HuH-7.5 (cell line): ENCODE data around the gene CEBPA.

Source experiments
- DNase-seq: peaks from one replicate; pipeline ENCODE4 v3.0.0; 2011; ENCODE audit warnings: low spot score

Gene CEBPA

DNA sequence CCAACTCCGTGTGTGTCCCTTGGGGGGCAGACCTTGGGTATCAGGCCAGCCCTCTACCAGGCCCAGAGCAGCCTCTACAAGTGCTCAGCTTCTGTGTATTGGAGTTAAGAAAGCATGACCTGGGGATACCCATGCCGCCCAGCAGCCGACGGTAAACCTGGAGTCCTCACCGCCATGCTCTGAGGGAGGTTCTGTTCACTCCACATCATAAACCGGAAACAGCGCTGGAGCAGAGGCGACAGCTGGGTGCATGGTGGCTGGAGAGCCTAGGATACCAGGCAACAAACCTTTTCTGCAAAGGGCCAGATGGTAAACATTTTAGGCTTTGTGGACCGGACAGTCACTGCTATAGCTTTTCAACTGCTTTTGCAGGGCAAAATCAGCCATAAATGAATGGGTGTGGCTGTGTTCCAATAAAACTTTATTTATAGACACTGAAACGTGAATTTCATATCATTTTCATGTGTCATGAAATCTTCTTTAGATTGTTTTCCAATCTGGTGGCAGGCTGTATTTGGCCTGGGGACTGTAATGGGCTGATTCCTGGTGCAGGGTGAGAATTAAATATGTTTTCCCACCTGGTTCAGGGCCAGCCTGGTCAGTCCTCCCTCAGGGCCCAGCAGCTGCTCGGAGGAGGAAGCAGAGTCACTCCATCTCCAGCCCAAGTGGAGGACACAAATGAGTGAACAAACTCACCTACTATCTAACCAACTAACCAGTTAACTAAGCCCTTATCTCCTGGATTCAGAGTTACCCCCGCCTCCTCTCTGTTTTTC, 30.9 kb downstream of the CEBPA start:
- DNase-seq, result no peak

GRCh38 chr19:33270769-33271168, 31.6 kb downstream of the CEBPA start:
- DNase-seq, result no peak

- no peak for DNase-seq
These were observed 33.3 kb downstream of the CEBPA start for GRCh38 chr19:33269016-33269415.

- no peak for DNase-seq
These were observed 34.0 kb downstream of the CEBPA start for GRCh38 chr19:33268162-33268991.

DNA sequence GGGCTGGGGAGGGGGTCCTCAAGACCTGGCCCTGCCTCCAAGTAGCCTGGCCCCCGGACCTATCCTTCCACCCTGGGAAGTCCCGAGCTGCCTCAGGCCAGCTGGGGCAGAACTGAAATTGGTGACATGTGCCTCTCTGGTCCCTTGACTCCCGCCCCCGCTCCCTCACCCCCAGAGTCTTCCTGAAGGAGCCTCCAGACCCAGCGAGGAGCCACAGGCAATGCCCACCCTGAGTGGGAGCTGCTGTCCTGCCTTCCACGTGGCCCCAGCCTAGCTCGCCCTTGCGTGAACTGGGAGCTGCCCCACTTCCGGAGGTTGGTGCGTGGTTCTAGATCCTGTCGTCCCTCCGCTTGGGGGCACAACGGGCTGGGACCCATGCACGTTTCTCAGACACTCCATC, 34.6 kb downstream of the CEBPA start:
- DNase-seq, result no peak

- DNase-seq, result no peak
These were observed 35.3 kb downstream of the CEBPA start for GRCh38 chr19:33266974-33267484.

GRCh38 chr19:33264881-33265445, 37.4 kb downstream of the CEBPA start:
- no peak for DNase-seq

DNA sequence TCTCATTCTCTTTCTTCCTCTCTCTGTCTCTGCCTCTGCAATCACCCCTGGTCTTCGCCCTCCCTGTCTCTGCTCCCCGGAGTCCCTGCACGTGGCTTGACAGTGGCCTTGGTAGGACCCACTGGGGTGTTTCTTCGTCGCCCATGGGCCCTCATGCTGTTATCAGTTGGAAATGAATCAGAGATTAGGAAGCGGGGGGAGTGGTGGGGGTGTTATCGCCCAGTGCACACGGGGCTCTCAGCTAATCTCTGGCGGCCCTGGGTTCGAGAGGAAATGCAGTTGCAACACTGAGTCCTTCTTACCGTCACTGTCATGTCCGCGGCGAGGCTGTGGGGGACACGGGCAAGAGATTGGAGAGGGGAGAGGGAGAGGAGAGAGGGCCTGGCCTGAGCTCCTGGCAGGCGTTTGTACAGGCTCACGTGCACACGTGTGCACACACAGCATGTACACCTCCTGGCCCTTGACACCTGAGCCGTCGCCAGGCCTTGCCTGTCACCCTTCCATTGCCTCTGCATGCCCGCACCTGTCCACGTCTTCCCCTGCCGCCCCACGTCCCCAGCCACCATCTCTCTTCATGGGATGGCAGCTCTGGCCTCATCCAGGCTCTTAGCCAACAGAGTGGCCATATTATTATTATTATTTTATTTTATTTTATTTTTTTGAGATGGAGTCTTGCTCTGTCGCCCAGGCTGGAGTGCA, 38.9 kb downstream of the CEBPA start:
- no peak for DNase-seq

DNA sequence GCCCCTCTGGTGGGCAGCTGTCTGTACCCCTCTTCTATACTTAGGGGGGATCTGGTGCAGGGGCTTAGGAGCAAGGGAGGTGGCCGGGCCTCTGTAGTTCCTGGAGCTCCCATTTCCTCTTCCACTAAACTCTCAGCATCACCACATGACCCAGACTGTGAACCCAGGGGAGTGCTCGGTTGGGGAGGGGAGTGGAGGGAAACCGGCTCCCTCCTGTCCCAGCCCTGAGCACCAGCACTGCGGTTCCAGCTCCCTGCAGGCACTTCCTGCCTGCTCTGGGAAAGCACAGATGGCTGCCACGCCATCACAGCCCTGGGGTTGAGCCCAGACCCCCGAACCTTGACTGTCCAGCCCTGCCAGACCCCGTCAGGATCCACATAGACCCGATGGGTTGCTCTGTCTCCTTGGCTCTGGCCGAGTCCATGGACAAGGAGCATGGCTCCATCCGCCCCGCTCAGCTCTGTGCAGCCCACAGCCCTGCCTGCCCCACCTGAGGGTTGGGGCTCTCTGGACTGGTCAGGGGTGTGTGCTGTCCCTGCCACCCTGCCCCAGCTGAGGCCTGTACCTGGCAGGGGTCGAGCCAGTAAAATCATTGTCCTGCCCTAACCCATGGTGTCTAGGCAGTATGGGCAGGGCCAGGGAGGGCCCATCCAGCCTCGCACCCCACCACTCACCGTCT, 40.7 kb downstream of the CEBPA start:
- DNase-seq, result no peak

GRCh38 chr19:33260628-33261418, 41.5 kb downstream of the CEBPA start:
- DNase-seq, result no peak

DNA sequence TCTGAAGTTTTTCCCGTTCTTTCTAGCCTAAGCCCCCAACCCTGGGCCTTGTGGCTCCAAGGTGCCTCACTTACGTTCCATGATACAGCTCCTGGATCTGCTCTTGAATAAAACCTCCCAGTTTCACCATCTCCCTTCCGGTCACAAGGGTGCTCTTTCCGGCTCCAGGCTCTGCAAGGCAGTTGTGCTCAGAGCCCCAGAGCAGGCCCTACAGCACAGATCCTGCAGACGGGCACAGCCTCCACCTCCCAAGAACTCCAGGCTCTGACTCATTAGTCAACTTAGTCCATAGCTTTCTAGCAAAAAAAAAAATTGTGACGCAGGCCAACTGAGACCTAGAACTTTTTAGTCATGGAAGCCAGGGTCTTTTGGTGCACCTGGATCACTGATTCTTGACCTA, 42.8 kb downstream of the CEBPA start:
- DNase-seq, result no peak

- no peak for DNase-seq
These were observed 44.5 kb downstream of the CEBPA start for GRCh38 chr19:33257828-33258227.

- no peak for DNase-seq
These were observed 46.1 kb downstream of the CEBPA start for GRCh38 chr19:33256261-33256660.

GRCh38 chr19:33255781-33256180, 46.6 kb downstream of the CEBPA start:
- DNase-seq, result no peak

DNA sequence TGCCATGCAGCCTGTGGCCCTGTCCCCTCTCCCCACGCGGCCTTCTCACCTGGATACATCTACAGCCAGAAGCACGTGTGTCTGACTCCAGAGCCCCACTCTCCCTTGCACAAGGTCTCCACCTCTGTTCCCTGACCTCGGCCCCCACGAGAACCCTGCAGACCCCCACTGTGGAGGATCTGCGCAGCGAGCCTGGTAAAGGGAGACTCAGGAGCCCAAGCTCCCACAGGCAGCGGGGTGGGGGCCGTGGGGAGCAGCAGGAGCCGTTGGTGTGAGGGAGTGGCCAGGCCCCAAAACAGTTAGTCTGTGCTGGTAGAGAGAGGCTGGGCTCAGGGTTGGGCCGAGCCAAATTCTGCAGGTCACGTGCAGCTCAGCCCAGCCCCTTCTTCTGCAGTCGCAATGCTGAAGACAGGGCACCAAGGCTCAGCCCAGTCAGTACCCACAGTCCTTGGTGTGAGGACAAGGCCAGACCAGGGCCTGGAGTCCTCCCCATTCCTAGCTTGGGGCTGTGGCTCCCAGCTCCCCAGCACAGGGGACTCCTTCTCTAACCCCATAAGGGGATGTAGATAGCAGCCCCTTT, 48.0 kb downstream of the CEBPA start:
- DNase-seq, result no peak

GRCh38 chr19:33252971-33253370, 49.4 kb downstream of the CEBPA start:
- DNase-seq, result no peak

GRCh38 chr19:33252418-33252962, 49.8 kb downstream of the CEBPA start:
- no peak for DNase-seq

DNA sequence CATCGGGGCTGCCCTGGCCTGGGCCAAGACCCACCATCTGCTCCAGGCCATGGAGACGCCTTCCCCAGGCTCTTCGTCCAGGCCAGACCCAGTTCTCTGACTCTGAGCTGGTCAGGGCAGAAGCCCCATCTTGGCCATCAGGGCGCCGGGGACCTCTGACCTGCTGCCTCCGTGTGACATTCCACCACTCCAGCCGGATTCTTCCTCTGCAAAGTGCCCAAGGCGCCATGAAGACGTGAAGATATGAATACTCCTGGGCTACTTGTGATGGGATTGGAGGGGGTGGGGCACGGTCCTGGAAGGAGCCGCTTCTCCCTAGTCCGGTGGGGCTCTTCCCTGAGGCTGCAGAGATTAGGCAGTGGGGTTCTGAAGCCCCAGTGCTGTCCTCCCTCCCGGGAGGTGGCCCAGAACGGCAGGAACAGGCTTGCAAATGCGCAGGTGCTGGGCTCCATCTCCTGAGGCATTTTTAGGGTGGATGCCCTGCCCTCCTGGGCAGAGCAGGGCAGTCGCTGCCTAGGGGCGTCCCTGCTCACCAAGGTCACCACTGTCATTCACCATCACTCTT, 50.7 kb downstream of the CEBPA start:
- DNase-seq, result no peak

DNA sequence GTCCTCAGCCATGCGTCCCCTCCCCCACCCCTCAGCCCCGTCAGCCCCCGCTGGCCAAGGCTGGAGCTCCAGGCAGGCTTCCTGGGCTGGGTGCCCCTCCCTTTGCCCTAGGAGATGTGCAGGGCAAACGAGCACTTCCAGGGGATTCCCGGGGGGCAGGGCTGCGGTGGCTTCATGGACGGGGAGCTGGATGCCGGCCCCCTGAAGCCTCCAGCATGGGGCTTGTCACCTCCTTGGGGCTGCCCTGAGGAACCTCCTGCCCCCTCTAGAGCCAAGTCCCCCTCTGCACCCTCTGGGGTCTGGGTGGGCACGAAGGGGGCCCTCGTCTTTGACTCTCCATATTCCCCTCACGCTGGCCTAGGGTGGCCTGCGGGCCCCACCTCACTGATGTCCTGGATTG, 51.3 kb downstream of the CEBPA start:
- DNase-seq, result no peak

DNA sequence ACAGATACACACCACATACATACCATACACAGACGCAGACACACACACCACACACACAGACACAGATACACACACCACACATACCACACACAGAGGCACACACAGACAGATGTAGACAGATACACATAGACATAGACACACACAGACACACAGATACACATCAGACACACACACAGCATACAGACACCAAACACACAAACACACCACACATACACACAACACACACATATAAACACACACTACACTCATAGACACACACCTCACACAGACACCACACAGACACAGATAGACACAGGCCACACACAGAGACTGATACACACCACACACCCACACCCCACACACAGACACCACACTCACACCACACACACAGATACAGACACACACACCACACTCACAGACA, 51.8 kb downstream of the CEBPA start:
- DNase-seq, result no peak
